Gastroesophageal sphincter (tissue), 4 donors: ENCODE results near the gene PRELP. TPM values are rescaled to one million over a fixed set of nuclear protein-coding genes. Genes with fewer than 3 reads are reported as not detected.

ENCODE experiments used
- ATAC-seq: fragments of 150-250 bp; one replicate; pipeline ENCODE4 v1.9.1; 2016; ENCODE audit warnings: mild to moderate bottlenecking, moderate library complexity
- H3K27ac ChIP-seq, 4 donors: fragments of 200-600 bp; sonication (generic) in 3 of 4; 1 replicate in 3 of 4; 2 replicates in 1 of 4; pipeline ENCODE4 v1.5.1; 2016 to 2019
- H3K27me3 ChIP-seq: fragments of 200-600 bp; sonication (generic); one replicate; pipeline ENCODE4 v1.5.1; 2019
- H3K36me3 ChIP-seq, 2 donors: fragments of 200-600 bp; sonication (generic); one replicate each; pipeline ENCODE4 v1.5.1; 2019; ENCODE audit warnings: control low read depth in 1 of 2
- H3K4me1 ChIP-seq, 3 donors: fragments of 200-600 bp; sonication (generic); 1 replicate in 2 of 3; 2 replicates in 1 of 3; pipeline ENCODE4 v1.5.1; 2016 to 2019; ENCODE audit warnings: control low read depth in 2 of 3
- H3K4me3 ChIP-seq, 2 donors: fragments of 200-600 bp; sonication (generic); one replicate each; pipeline ENCODE4 v1.5.1; 2019; ENCODE audit warnings: mild to moderate bottlenecking in 1 of 2, moderate library complexity in 1 of 2
- H3K9me3 ChIP-seq, 3 donors: fragments of 200-600 bp; sonication (generic); one replicate each; pipeline ENCODE4 v1.5.1; 2017 to 2019; ENCODE audit warnings: control low read depth in 2 of 3
- CTCF ChIP-seq, 4 experiments: fragments of 200-600 bp in 2 of 4; fragments of 450-650 bp in 2 of 4; sonication (generic) in 1 of 4; IDR thresholded peaks; one replicate each; pipeline ENCODE4 v1.5.1; 2017 to 2019; ENCODE audit warnings: antibody characterized with exemption in 4 of 4, mild to moderate bottlenecking in 2 of 4, moderate library complexity in 2 of 4
- EP300 ChIP-seq: sonication (generic); formaldehyde crosslinking; IDR thresholded peaks from one replicate; pipeline ENCODE4 v1.6.1; 2017; ENCODE audit warnings: antibody characterized with exemption, mild to moderate bottlenecking
- POLR2A ChIP-seq, 2 donors: fragments of 450-650 bp; IDR thresholded peaks; one replicate each; pipeline ENCODE4 v1.6.1; 2017; ENCODE audit warnings: antibody characterized with exemption in 2 of 2, mild to moderate bottlenecking in 2 of 2, moderate library complexity in 1 of 2
- POLR2AphosphoS5 ChIP-seq: sonication (generic); formaldehyde crosslinking; IDR thresholded peaks from one replicate; pipeline ENCODE4 v1.6.1; 2017; ENCODE audit warnings: antibody characterized with exemption
- WGBS, 2 donors: methylation state at CpG; one replicate each; pipeline ENCODE4 v1.1.5; 2018; ENCODE audit warnings: low coverage in 1 of 2; 5-methylcytosine and 5-hydroxymethylcytosine counted together
- total RNA-seq, 4 donors: library from RNA; depleted of rRNA; stranded (reverse); fragments of >200 nt; gene quantifications; one replicate each; pipeline ENCODE4 v1.1.0, GENCODE V29; 2016

The PRELP gene
- total RNA-seq, 4 donors from 2014 or later = 63.9 to 149 (median 66.1) TPM

GRCh38 chr1:203521812-203522211 is 46.2 kb downstream of the PRELP start:
- H3K36me3 ChIP-seq = no peaks in the 10 kb centered on the region
- no peaks in the 10 kb centered on the region for H3K27me3 ChIP-seq
- H3K27ac ChIP-seq = peak overlapping the region in 2 of 4 donors; percentile 39 to 58
- peaks cover 0 to 71% (median 22%) of the 10 kb centered on the region in 3 donors for H3K4me1 ChIP-seq
- ATAC-seq = no peak
- no peak overlapping the region for H3K4me3 ChIP-seq
- 20% methylated on average over 1 of the region's 5 CpGs; no CpG with 5 or more reads in 1 of the 2 donors for WGBS, 2 donors
- no peaks in the 10 kb centered on the region for H3K9me3 ChIP-seq
- no peak for TF ChIP-seq POLR2AphosphoS5
- TF ChIP-seq CTCF (IDR thresholded peaks at IDR 0.05) = no peak

GRCh38 chr1:203522237-203522636 is 46.6 kb downstream of the PRELP start:
- peak overlapping the region in 2 of 4 donors; percentile 39 to 58 for H3K27ac ChIP-seq
- no peaks in the 10 kb centered on the region for H3K27me3 ChIP-seq
- peaks cover 0 to 74% (median 22%) of the 10 kb centered on the region in 3 donors for H3K4me1 ChIP-seq
- 55% methylated on average over 11 of the region's 11 CpGs; no CpG with 5 or more reads in 1 of the 2 donors for WGBS, 2 donors
- no peaks in the 10 kb centered on the region for H3K9me3 ChIP-seq
- no peak overlapping the region for H3K4me3 ChIP-seq
- TF ChIP-seq EP300 (no peak), POLR2A (IDR thresholded peaks at IDR 0.05) (no peak), CTCF (IDR thresholded peaks at IDR 0.05) (no peak), POLR2AphosphoS5 (no peak)
- ATAC-seq = no peak
- no peaks in the 10 kb centered on the region for H3K36me3 ChIP-seq

- H3K27ac ChIP-seq = peak overlapping the region in 3 of 4 donors; percentile 58 to 63 (median 62)
- no peaks in the 10 kb centered on the region for H3K36me3 ChIP-seq
Observed at GRCh38 chr1:203523667-203524066, 48.1 kb downstream of the PRELP start.

GRCh38 chr1:203524152-203524551 is 48.5 kb downstream of the PRELP start:
- TF ChIP-seq POLR2AphosphoS5 (peak; percentile 46), EP300 (no peak), CTCF (IDR thresholded peaks at IDR 0.05) (no peak)
- WGBS, 2 donors = 18 to 48% methylated on average over 4 of the region's 4 CpGs
- H3K27ac ChIP-seq = peak overlapping the region in 3 of 4 donors; percentile 58 to 63 (median 62)
- no peaks in the 10 kb centered on the region for H3K36me3 ChIP-seq
- no peak overlapping the region for H3K4me3 ChIP-seq
- ATAC-seq = no peak
- H3K27me3 ChIP-seq = no peaks in the 10 kb centered on the region
- H3K9me3 ChIP-seq = no peaks in the 10 kb centered on the region
- H3K4me1 ChIP-seq = peaks cover 0 to 74% (median 22%) of the 10 kb centered on the region in 3 donors

More at GRCh38 chr1:203523667-203524066, 48.1 kb downstream of the PRELP start:
- Histone ChIP-seq H3K27me3 (no peaks in the 10 kb centered on the region), H3K9me3 (no peaks in the 10 kb centered on the region), H3K4me3 (no peak overlapping the region), H3K4me1 (peaks cover 0 to 74% (median 22%) of the 10 kb centered on the region in 3 donors)
- ATAC-seq = no peak
- no peak for TF ChIP-seq CTCF (IDR thresholded peaks at IDR 0.05)
- TF ChIP-seq EP300 = no peak
- no peak for TF ChIP-seq POLR2A (IDR thresholded peaks at IDR 0.05)
- TF ChIP-seq POLR2AphosphoS5 = no peak
- 87 to 88% methylated on average over 1 to 6 of the region's 6 CpGs for WGBS, 2 donors

GRCh38 chr1:203524824-203525223 is 49.2 kb downstream of the PRELP start:
- Histone ChIP-seq H3K27ac (peak overlapping the region in 3 of 4 donors; percentile 58 to 63 (median 62)), H3K27me3 (no peaks in the 10 kb centered on the region), H3K4me1 (peaks cover 0 to 73% (median 22%) of the 10 kb centered on the region in 3 donors), H3K36me3 (no peaks in the 10 kb centered on the region), H3K4me3 (no peak overlapping the region), H3K9me3 (no peaks in the 10 kb centered on the region)
- TF ChIP-seq POLR2AphosphoS5 (no peak), EP300 (no peak), CTCF (IDR thresholded peaks at IDR 0.05) (no peak), POLR2A (IDR thresholded peaks at IDR 0.05) (no peak)
- 53 to 90% methylated on average over 3 of the region's 4 CpGs for WGBS, 2 donors
- no peak for ATAC-seq
